Spleen (tissue), 7 donors: Measurements from ENCODE around the gene C1QA.

Experiments used
- CTCF ChIP-seq, 11 experiments: fragments of 200-600 bp in 7 of 11; fragments of 450-650 bp in 4 of 11; sonication (generic) in 4 of 11; IDR thresholded peaks in 8 of 11; conservative IDR thresholded peaks in 3 of 11; 1 replicate in 7 of 11; 2 replicates in 4 of 11; pipeline versions ENCODE4 v1.4.0 to v1.8.0; 2016 to 2021; ENCODE audit warnings: antibody characterized with exemption in 11 of 11, inconsistent platforms in 4 of 11, mild to moderate bottlenecking in 1 of 11
- POLR2AphosphoS5 ChIP-seq, 3 donors: sonication (generic); formaldehyde crosslinking; IDR thresholded peaks; one replicate each; pipeline ENCODE4 v1.5.1; 2017; ENCODE audit warnings: antibody characterized with exemption in 3 of 3
- donor health status: DM: no; HTN: no; CAD: no; lungs with moderate emphysema.
- donor health status: DM: no; HTN: no; CAD: no.
- donor health status: DM: no; HTN: no; CAD: no.

GRCh38 chr1:22633697-22634463 is 2.5 kb upstream of the C1QA start:
- no peak for TF ChIP-seq CTCF (IDR thresholded peaks at IDR 0.05 in 8 of 11, conservative IDR thresholded peaks at IDR 0.05 in 3 of 11)
- no peak for TF ChIP-seq POLR2AphosphoS5 (IDR thresholded peaks at IDR 0.05)
